Ecto neural progenitor cell (in vitro differentiated cells): ENCODE data around the gene SNURF.
"Not testable (repeated sequence)": the region's sequence is repeated elsewhere in the genome, so short reads cannot be mapped to it uniquely, and the experiment has no call there.

ENCODE experiments used
- DNase-seq: peaks from one replicate; pipeline ENCODE4 v3.0.0-alpha.2; 2018; ENCODE audit warnings: low spot score

Gene SNURF

DNA sequence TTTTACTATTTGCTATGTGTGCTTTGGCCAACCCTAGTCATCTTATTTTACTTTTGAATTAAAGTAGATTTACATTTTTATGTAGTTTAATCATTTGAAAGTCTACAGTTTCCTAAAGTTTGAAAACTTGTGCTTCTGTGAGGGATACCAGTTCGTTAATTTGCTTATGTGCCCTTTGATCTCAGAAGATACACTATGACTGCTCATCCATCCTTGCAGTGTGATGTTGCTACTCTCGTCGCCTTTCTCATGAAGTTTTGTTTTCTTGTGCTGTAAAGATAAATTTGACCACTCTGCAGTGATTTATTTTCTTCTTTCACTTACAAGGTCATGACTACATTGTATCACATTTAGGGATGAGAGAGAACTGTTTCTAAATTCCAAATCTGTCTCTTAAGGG lies 16.3 kb downstream of the SNURF start:
- no peak for DNase-seq

DNA sequence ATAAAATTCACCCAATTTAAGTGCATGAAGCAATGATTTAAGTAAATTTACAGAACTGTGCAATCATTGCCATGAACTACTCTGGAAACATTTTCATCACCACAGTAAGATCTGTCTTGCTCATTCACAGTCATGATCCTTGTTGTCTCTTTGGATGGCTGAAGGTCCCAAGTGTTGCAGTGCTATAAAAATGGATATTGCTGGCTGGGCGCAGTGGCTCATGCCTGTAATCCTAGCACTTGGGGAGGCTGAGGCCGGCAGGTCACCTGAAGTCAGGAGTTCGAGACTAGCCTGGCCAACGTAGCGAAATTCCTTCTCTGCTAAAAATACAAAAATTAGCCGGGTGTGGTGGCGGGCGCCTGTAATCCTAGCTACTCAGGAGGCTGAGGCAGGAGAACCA lies 17.0 kb downstream of the SNURF start:
- DNase-seq = no peak

DNA sequence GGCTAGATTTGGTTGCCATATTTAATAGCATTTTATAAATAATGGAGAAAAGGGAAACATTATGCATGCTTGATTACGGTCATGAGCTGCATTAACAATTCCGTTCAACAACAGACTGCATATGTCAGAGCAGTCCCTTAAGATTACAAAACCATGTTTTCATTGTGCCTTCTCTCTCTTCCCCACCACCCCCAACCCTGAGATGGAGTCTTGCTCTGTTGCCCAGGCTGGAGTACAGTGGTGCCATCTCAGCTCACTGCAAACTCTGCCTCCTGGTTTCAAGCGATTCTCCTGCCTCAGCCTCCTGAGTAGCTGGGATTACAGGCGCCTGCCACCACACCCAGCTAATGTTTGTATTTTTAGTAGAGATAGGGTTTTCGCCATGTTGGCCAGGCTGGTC lies 17.9 kb downstream of the SNURF start:
- DNase-seq = not testable (repeated sequence)

DNA sequence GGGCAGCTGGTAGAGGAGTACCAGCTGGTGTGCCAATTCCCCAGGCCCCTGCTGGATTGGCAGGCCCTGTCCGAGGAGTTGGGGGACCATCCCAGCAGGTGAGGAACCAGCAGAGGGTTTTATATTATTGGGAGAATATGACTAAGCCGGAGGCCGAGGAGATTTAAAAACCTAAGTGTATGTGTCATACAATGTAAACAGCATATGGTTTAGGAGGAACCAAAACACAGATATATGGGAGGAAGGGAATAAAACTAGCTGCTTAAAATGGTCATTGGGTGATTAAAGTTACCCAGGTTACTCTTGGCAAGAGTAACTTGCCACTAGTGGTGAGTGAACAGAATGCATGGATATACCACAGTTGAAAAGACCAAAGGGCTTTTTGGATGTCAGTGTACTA lies 22.1 kb downstream of the SNURF start:
- no peak for DNase-seq

DNA sequence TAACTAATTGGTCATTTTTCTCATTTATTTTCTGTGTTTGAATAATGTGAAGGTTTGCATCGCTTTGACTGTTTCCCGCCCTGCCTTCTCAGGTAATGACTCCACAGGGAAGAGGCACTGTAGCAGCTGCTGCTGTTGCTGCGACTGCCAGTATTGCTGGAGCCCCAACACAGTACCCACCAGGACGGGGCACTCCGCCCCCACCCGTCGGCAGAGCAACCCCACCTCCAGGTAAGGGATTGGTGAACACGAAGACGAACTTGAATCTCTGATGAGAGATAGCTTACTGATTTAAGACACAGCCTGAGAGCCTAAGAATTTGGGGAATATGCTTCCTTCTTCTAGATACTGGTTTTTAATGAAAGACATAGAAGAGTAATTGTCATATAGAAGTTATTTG lies 22.9 kb downstream of the SNURF start:
- no peak for DNase-seq

DNA sequence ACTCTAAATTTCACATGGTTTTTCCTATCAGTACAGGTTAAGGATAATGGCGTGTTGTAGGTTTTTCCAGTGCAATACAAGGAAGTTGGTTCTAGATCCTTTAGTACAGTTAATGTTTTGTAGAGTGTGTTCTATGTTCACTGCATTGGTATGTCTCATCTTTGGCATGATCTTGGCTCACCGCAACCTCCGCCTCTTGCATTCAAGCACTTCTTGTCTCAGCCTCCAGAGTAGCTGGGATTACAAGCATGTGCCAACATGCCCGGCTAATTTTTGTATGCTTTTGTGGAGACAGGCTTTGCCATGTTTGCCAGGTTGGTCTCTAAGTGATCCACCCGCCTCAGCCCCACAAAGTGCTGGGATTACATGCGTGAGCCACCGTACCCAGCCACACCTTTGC lies 30.4 kb downstream of the SNURF start:
- DNase-seq = no peak

DNA sequence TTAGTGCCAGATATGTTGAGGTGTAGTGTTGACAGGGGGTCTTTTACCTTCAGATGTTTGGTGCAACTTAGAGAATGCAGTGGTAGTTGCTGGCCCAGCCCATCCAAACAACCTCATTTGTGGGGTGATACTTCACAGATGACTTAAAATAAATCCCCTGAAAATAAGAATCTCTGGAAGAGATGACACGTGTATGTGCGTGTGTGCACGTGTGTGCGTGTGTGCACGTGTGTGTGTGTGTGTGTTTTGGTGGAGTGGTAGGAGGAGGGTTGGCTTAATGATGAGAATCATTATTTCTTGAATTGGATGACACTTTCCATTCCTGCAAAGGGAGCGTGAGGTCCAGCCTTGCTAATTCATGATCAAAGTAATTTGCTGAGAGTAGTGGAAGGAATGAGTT lies 31.9 kb downstream of the SNURF start:
- DNase-seq = no peak
